Endothelial cell of umbilical vein (primary cell): Measurements from ENCODE around the gene UFD1. TPM values are rescaled to one million over a fixed set of nuclear protein-coding genes. Genes with fewer than 3 reads are reported as not detected.

Source experiments
- BruUV-seq: library from RNA; stranded (reverse); fragments of 400-500 nt; replicated peaks from 2 replicates; lab custom pipeline; 2021; lab: Mats Ljungman, UMichigan
- CTCF ChIA-PET: fragments of 300-600, 350-600 bp; sonication (Branson Sonifier 250); formaldehyde crosslinking; loops from one replicate; lab custom pipeline; 2021; ENCODE audit warnings: antibody characterized with exemption, inconsistent platforms; lab: Charles Lee
- POLR2A ChIA-PET: fragments of 300-600, 350-600 bp; sonication (Branson Sonifier 250); formaldehyde crosslinking; loops from one replicate; lab custom pipeline; 2021; ENCODE audit warnings: antibody characterized with exemption, inconsistent platforms; lab: Charles Lee
- DNase-seq: peaks from one replicate; pipeline ENCODE4 v3.0.0-alpha.2; 2011; ENCODE audit warnings: low read depth, low spot score
- FAIRE-seq: peaks from 2 replicates; lab custom pipeline; 2011; peaks lifted over from hg19 to GRCh38; lab: Jason Lieb, UNC
- H2AFZ ChIP-seq: 2 replicates; pipeline ENCODE4 v1.6.0; 2012; ENCODE audit warnings: low read depth, low read length, control low read depth, inconsistent platforms
- H3K27ac ChIP-seq: 2 replicates; pipeline ENCODE4 v1.5.1; 2011; ENCODE audit warnings: low read depth, mild to moderate bottlenecking, control low read depth, low read length, moderate library complexity; ENCODE audit not compliant: insufficient read depth
- H3K27me3 ChIP-seq, 2 experiments: 2 replicates each; pipeline versions ENCODE4 v1.6.0 to v1.6.1; 2011; ENCODE audit warnings: low read length in 2 of 2, mixed read lengths in 1 of 2; ENCODE audit not compliant: control insufficient read depth in 2 of 2, insufficient read depth in 2 of 2
- H3K36me3 ChIP-seq, 2 experiments: 2 replicates in 1 of 2; 3 replicates in 1 of 2; pipeline ENCODE4 v1.5.1; 2011; ENCODE audit warnings: low read length in 2 of 2, mild to moderate bottlenecking in 1 of 2, moderate library complexity in 1 of 2; ENCODE audit not compliant: control insufficient read depth in 2 of 2, insufficient read depth in 2 of 2; ENCODE audit errors: extremely low read depth in 1 of 2
- H3K4me1 ChIP-seq: 3 replicates; pipeline ENCODE4 v1.5.1; 2011; ENCODE audit warnings: mild to moderate bottlenecking, low read length; ENCODE audit not compliant: control insufficient read depth, insufficient read depth; ENCODE audit errors: extremely low read depth
- H3K4me2 ChIP-seq: 2 replicates; pipeline ENCODE4 v1.6.1; 2011; ENCODE audit warnings: low read length, control low read depth, mixed read lengths; ENCODE audit not compliant: insufficient read depth
- H3K4me3 ChIP-seq, 3 experiments: fragments of 200-600 bp in 1 of 3; sonication (generic), shearing (Covaris generic) in 1 of 3; replicated peaks in 1 of 3; 2 replicates each; pipeline ENCODE4 v1.5.1; 2011 to 2016; ENCODE audit warnings: control low read depth in 3 of 3, low read length in 3 of 3, mild to moderate bottlenecking in 2 of 3, inconsistent platforms in 1 of 3, low read depth in 1 of 3, moderate library complexity in 1 of 3; ENCODE audit not compliant: insufficient read depth in 1 of 3
- H3K79me2 ChIP-seq: 2 replicates; pipeline ENCODE4 v1.6.0; 2012; ENCODE audit warnings: low read length, inconsistent platforms; ENCODE audit not compliant: control insufficient read depth, insufficient read depth
- H3K9ac ChIP-seq: replicated peaks from 2 replicates; pipeline ENCODE3; 2011; ENCODE audit warnings: low read length, control low read depth; ENCODE audit not compliant: insufficient read depth; ENCODE audit errors: extremely low read depth
- H3K9me1 ChIP-seq: replicated peaks from 3 replicates; pipeline ENCODE4 v1.6.0; 2011; ENCODE audit warnings: mild to moderate bottlenecking, low read length; ENCODE audit not compliant: control insufficient read depth, insufficient read depth; ENCODE audit errors: extremely low read depth
- H3K9me3 ChIP-seq: replicated peaks from 2 replicates; pipeline ENCODE4 v1.5.1; 2012; ENCODE audit warnings: low read length, inconsistent platforms; ENCODE audit not compliant: control insufficient read depth, insufficient read depth
- H4K20me1 ChIP-seq: replicated peaks from 2 replicates; pipeline ENCODE3; 2011; ENCODE audit warnings: mild to moderate bottlenecking, low read length; ENCODE audit not compliant: control insufficient read depth, insufficient read depth; ENCODE audit errors: extremely low read depth
- EZH2 ChIP-seq: IDR thresholded peaks from 2 replicates; pipeline ENCODE4 v1.6.1; 2012; ENCODE audit warnings: borderline replicate concordance, low read depth, mild to moderate bottlenecking, moderate library complexity, low read length, inconsistent platforms; ENCODE audit not compliant: severe bottlenecking
- FOS ChIP-seq: IDR thresholded peaks from 2 replicates; pipeline ENCODE4 v1.6.1; 2011; ENCODE audit warnings: mild to moderate bottlenecking, low read length, moderate library complexity, borderline replicate concordance; ENCODE audit not compliant: insufficient read depth
- GATA2 ChIP-seq: IDR thresholded peaks from 2 replicates; pipeline ENCODE4 v1.7.0; 2011; ENCODE audit warnings: low read depth, mild to moderate bottlenecking, moderate library complexity, mixed read lengths, low read length; ENCODE audit not compliant: insufficient read length, insufficient read depth
- JUN ChIP-seq: IDR thresholded peaks from 2 replicates; pipeline ENCODE4 v1.6.1; 2011; ENCODE audit warnings: borderline replicate concordance, low read depth; ENCODE audit not compliant: insufficient read length, insufficient read depth
- MYC ChIP-seq: IDR thresholded peaks from one replicate; pipeline ENCODE4 v1.6.1; 2011; ENCODE audit warnings: mild to moderate bottlenecking, low read depth, low read length
- POLR2A ChIP-seq: IDR thresholded peaks from 2 replicates; pipeline ENCODE4 v1.6.1; 2012; ENCODE audit warnings: low read depth, mild to moderate bottlenecking, control low read depth, low read length
- POLR2AphosphoS5 ChIP-seq: IDR thresholded peaks from 2 replicates; pipeline ENCODE4 v1.6.1; 2012; ENCODE audit warnings: low read depth, mild to moderate bottlenecking, control low read depth, low read length, moderate library complexity; ENCODE audit not compliant: insufficient read depth
- dilution Hi-C: fragments of 300-500 bp; cut with MboI; formaldehyde crosslinking; loops from one replicate; pipeline ENCODE4 v1.15.0; 2019; ENCODE audit warnings: low sequenced_read_pairs; ENCODE audit not compliant: extremely low pct_ligation_motif_present
- intact Hi-C: fragments of 100-400 bp; cut with micrococcal nuclease; formaldehyde crosslinking; loops from one replicate; pipeline ENCODE4 v1.10.0; 2022
- polyA plus RNA-seq, 4 experiments: library from polyadenylated mRNA; depleted of rRNA in 3 of 4; stranded (reverse) in 3 of 4; unstranded in 1 of 4; fragments of >200 nt; gene quantifications; 2 replicates each; pipeline versions ENCODE4 v1.2.1 to v1.2.3, GENCODE V29; 2011 to 2012; ENCODE audit warnings: missing spikeins in 1 of 4
- total RNA-seq: library from RNA; stranded (reverse); gene quantifications from 2 replicates; pipeline ENCODE4 v1.2.3, GENCODE V29; 2021
- TF ChIP-seq, protein P1 (sequence below), 2 donors: IDR thresholded peaks; 1 replicate in 1 of 2; 2 replicates in 1 of 2; pipeline ENCODE4 v1.5.1; 2011; ENCODE audit warnings: low read length in 2 of 2, mild to moderate bottlenecking in 2 of 2, moderate library complexity in 2 of 2, control low read depth in 1 of 2, inconsistent platforms in 1 of 2, low read depth in 1 of 2; ENCODE audit not compliant: insufficient read depth in 1 of 2; ENCODE audit errors: extremely low read depth in 1 of 2
- TF ChIP-seq, protein P2 (sequence below): IDR thresholded peaks from 2 replicates; pipeline ENCODE4 v1.6.1; 2011; ENCODE audit not compliant: insufficient read depth, insufficient read length

UFD1 gene
- total and polyA plus RNA-seq, 2 donors (not counting 3 experiments of a cell fraction or from before 2014, with no cell fraction given) = 127 to 228 TPM

DNA sequence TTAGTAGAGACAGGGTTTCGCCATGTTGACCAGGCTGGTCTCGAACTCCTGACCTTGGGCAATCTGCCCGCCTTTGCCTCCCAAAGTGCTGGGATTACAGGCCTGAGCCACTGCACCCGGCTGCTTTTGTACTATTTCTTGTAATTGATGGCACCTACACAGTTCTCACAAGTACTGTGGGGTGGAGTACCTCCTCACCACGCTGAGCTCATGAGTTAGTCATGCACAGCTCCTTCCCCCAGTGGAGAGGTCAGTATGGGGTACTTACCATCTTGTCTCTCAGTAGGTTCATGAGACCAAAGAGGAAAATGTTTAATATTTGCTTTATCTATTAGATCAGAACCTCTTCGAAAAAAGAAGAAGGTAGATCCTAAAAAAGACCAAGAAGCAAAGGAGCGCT lies 44.6 kb downstream of the UFD1 start:
- H3K27me3 ChIP-seq = no peaks in the 10 kb centered on the region
- H3K9me1 ChIP-seq = no peaks in the 10 kb centered on the region
- FAIRE-seq (no peak), DNase-seq (no peak)
- no peaks in the 10 kb centered on the region for H4K20me1 ChIP-seq
- intact Hi-C loops (no loop called here), dilution Hi-C loops (no loop called here)
- no TSS peak for BruUV-seq
- POLR2A ChIA-PET = no interaction called here
- H3K36me3 ChIP-seq = peaks cover 5% of the 10 kb centered on the region in 2 experiments
- H3K4me2 ChIP-seq = no peak overlapping the region
- CTCF ChIA-PET = interaction anchor here (1.4 kb wide), 1 partner anchor 255 kb away, joined by 3 read pairs; no protein-coding TSS in a partner anchor
- H3K9ac ChIP-seq = no peak overlapping the region
- no peak overlapping the region for H2AFZ ChIP-seq
- no peak overlapping the region for H3K4me3 ChIP-seq
- no peaks in the 10 kb centered on the region for H3K9me3 ChIP-seq
- no peak for TF ChIP-seq MYC
- TF ChIP-seq, protein P1, sequence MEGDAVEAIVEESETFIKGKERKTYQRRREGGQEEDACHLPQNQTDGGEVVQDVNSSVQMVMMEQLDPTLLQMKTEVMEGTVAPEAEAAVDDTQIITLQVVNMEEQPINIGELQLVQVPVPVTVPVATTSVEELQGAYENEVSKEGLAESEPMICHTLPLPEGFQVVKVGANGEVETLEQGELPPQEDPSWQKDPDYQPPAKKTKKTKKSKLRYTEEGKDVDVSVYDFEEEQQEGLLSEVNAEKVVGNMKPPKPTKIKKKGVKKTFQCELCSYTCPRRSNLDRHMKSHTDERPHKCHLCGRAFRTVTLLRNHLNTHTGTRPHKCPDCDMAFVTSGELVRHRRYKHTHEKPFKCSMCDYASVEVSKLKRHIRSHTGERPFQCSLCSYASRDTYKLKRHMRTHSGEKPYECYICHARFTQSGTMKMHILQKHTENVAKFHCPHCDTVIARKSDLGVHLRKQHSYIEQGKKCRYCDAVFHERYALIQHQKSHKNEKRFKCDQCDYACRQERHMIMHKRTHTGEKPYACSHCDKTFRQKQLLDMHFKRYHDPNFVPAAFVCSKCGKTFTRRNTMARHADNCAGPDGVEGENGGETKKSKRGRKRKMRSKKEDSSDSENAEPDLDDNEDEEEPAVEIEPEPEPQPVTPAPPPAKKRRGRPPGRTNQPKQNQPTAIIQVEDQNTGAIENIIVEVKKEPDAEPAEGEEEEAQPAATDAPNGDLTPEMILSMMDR (IDR thresholded peaks at IDR 0.05; ENCODE audit: extremely low read depth in 1 of 2, insufficient read depth in 1 of 2, low read depth in 1 of 2, low read length in 2 of 2) = no peak
- TF ChIP-seq JUN = no peak
- TF ChIP-seq EZH2 = no peak
- TF ChIP-seq GATA2 = no peak
- no peak for TF ChIP-seq POLR2A
- no peak for TF ChIP-seq POLR2AphosphoS5
- TF ChIP-seq, protein P2, sequence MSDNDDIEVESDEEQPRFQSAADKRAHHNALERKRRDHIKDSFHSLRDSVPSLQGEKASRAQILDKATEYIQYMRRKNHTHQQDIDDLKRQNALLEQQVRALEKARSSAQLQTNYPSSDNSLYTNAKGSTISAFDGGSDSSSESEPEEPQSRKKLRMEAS = no peak
- no peak for TF ChIP-seq FOS
- peaks cover 25% of the 10 kb centered on the region for H3K79me2 ChIP-seq
- no peak overlapping the region for H3K27ac ChIP-seq
- peaks cover 17% of the 10 kb centered on the region for H3K4me1 ChIP-seq
